T-cell (primary cell): ENCODE results near the gene TXNDC16. TPM values are rescaled to one million over a fixed set of nuclear protein-coding genes. Genes with fewer than 3 reads are reported as not detected.
A peak's percentile ranks its signal among the peaks of the same experiment; 100 is the strongest.

Source experiments
- ATAC-seq, 4 experiments: fragments of 200-7000 bp in 3 of 4; fragments of 150-1000 bp in 1 of 4; cut with Tn5 transposase; replicated peaks in 1 of 4; 1 replicate in 3 of 4; 2 replicates in 1 of 4; pipeline ENCODE4 v1.10.0; 2021; ENCODE audit warnings: moderate library complexity in 3 of 4, mild to moderate bottlenecking in 2 of 4, moderate number of reproducible peaks in 1 of 4
- CTCF ChIA-PET, 2 donors: fragments of 300-600 bp; sonication (Branson Sonifier 250); formaldehyde crosslinking; loops; one replicate each; lab custom pipeline; 2022; ENCODE audit warnings: antibody characterized with exemption in 2 of 2; lab: Charles Lee
- POLR2A ChIA-PET, 2 donors: fragments of 300-600 bp; sonication (Branson Sonifier 250); formaldehyde crosslinking; loops; one replicate each; lab custom pipeline; 2022; ENCODE audit warnings: antibody characterized with exemption in 2 of 2; lab: Charles Lee
- DNase-seq, 35 experiments: peaks; one replicate each; pipeline versions ENCODE4 v3.0.0 to v3.0.0-alpha.2; 2013 to 2023
- H3K27ac ChIP-seq: one replicate; pipeline ENCODE4 v1.5.1; 2013; ENCODE audit warnings: low read length
- H3K27me3 ChIP-seq, 2 experiments: replicated peaks in 1 of 2; 1 replicate in 1 of 2; 2 replicates in 1 of 2; pipeline versions ENCODE4 v1.6.1 to v1.7.0; 2013; ENCODE audit warnings: low read length in 1 of 2, mixed read lengths in 1 of 2; ENCODE audit not compliant: control insufficient read depth in 2 of 2, insufficient read depth in 2 of 2; ENCODE audit errors: extremely low read depth in 1 of 2
- H3K36me3 ChIP-seq, 2 donors: 1 replicate in 1 of 2; 2 replicates in 1 of 2; pipeline versions ENCODE4 v1.6.1 to v1.7.0; 2013; ENCODE audit warnings: low read length in 1 of 2; ENCODE audit not compliant: control insufficient read depth in 2 of 2, insufficient read depth in 1 of 2; ENCODE audit errors: extremely low read depth in 1 of 2
- H3K4me1 ChIP-seq, 2 experiments: 1 replicate in 1 of 2; 2 replicates in 1 of 2; pipeline versions ENCODE4 v1.6.1 to v1.7.0; 2013; ENCODE audit warnings: low read length in 2 of 2, mixed read lengths in 1 of 2; ENCODE audit not compliant: insufficient read depth in 2 of 2, control insufficient read depth in 1 of 2; ENCODE audit errors: extremely low read depth in 1 of 2
- H3K4me3 ChIP-seq, 2 donors: 1 replicate in 1 of 2; 2 replicates in 1 of 2; pipeline versions ENCODE4 v1.5.1 to v1.7.0; 2013; ENCODE audit warnings: mild to moderate bottlenecking in 2 of 2, low read length in 1 of 2, moderate library complexity in 1 of 2; ENCODE audit not compliant: control insufficient read depth in 1 of 2; ENCODE audit errors: extremely low read depth in 1 of 2
- H3K9me3 ChIP-seq: 2 replicates; pipeline ENCODE4 v1.7.0; 2013
- H3K27ac Mint-ChIP-seq, 2 donors: one replicate each; pipeline ENCODE4 v1.8.0; 2020 to 2021; ENCODE audit warnings: mild to moderate bottlenecking in 2 of 2, mixed read lengths in 2 of 2
- H3K27me3 Mint-ChIP-seq, 2 donors: one replicate each; pipeline ENCODE4 v1.8.0; 2021 to 2022; ENCODE audit warnings: mixed read lengths in 2 of 2
- H3K36me3 Mint-ChIP-seq: one replicate; pipeline ENCODE4 v1.8.0; 2021; ENCODE audit warnings: mixed read lengths
- H3K4me1 Mint-ChIP-seq, 3 donors: one replicate each; pipeline ENCODE4 v1.8.0; 2020 to 2022; ENCODE audit warnings: mixed read lengths in 3 of 3, mild to moderate bottlenecking in 1 of 3
- H3K4me3 Mint-ChIP-seq, 3 donors: one replicate each; pipeline ENCODE4 v1.8.0; 2020 to 2022; ENCODE audit warnings: mild to moderate bottlenecking in 3 of 3, mixed read lengths in 3 of 3, moderate library complexity in 3 of 3
- H3K9me3 Mint-ChIP-seq, 3 donors: one replicate each; pipeline ENCODE4 v1.8.0; 2020 to 2022; ENCODE audit warnings: mixed read lengths in 3 of 3
- WGBS: methylation state at CpG from one replicate; pipeline ENCODE4 v1.1.5; 2013; ENCODE audit warnings: missing lambda C conversion rate; ENCODE audit not compliant: insufficient coverage; 5-methylcytosine and 5-hydroxymethylcytosine counted together
- total RNA-seq, 35 experiments: library from RNA in 6 of 35; stranded (reverse) in 6 of 35; fragments of 120-200 nt in 1 of 35; gene quantifications; one replicate each; pipeline versions ENCODE4 v1.2.1 to v1.2.4 and lab custom pipeline; 2013 to 2026

TXNDC16 gene
- total RNA-seq, 5 donors from 2014 or later (not counting 1 experiment from before 2014, with no cell fraction given): 6.0 to 12.4 (median 9.0) TPM

GRCh38 chr14:52536269-52536668 lies 16.0 kb downstream of the TXNDC16 start:
- Histone ChIP-seq H3K27ac (no peak overlapping the region), H3K27me3 (no peaks in the 10 kb centered on the region), H3K4me3 (no peak overlapping the region), H3K4me1 (no peaks in the 10 kb centered on the region), H3K36me3 (peaks cover 9 to 32% of the 10 kb centered on the region in 2 donors), H3K9me3 (no peaks in the 10 kb centered on the region)
- no peak overlapping the region for H3K4me3 Mint-ChIP-seq
- H3K36me3 Mint-ChIP-seq: peaks cover 54% of the 10 kb centered on the region
- peaks cover 7 to 13% (median 8%) of the 10 kb centered on the region in 3 donors for H3K4me1 Mint-ChIP-seq
- no peak for ATAC-seq
- no CpG with 5 or more reads among the region's 3 CpGs for WGBS
- H3K27me3 Mint-ChIP-seq: no peaks in the 10 kb centered on the region
- no peak for DNase-seq
- ChIA-PET CTCF (interaction anchor here in 1 of 2 donors (0.7 kb wide), 1 partner anchor 132 kb away, joined by 3 read pairs; no protein-coding TSS in a partner anchor), POLR2A (interaction anchor here in 1 of 2 donors (0.6 kb wide), 2 partner anchors 16 to 631 kb away, joined by 3 read pairs; partner anchors contain the start of genes GPR137C and TXNDC16)
- no peak overlapping the region for H3K27ac Mint-ChIP-seq
- H3K9me3 Mint-ChIP-seq: no peaks in the 10 kb centered on the region

GRCh38 chr14:52531481-52531880 lies 20.8 kb downstream of the TXNDC16 start:
- Histone ChIP-seq H3K36me3 (peaks cover 9 to 19% of the 10 kb centered on the region in 2 donors), H3K27me3 (no peaks in the 10 kb centered on the region), H3K9me3 (no peaks in the 10 kb centered on the region), H3K4me3 (no peak overlapping the region), H3K4me1 (no peaks in the 10 kb centered on the region), H3K27ac (no peak overlapping the region)
- Mint-ChIP-seq H3K4me3 (no peak overlapping the region), H3K9me3 (no peaks in the 10 kb centered on the region), H3K4me1 (no peaks in the 10 kb centered on the region), H3K27me3 (no peaks in the 10 kb centered on the region), H3K36me3 (peaks cover 34% of the 10 kb centered on the region), H3K27ac (no peak overlapping the region)
- POLR2A ChIA-PET: no interaction called here
- ATAC-seq (peak in 1 of 4 experiments; percentile 42), DNase-seq (no peak)
- CTCF ChIA-PET: no interaction called here

GRCh38 chr14:52527052-52527451 lies 25.3 kb downstream of the TXNDC16 start:
- no peaks in the 10 kb centered on the region for H3K9me3 ChIP-seq
- Mint-ChIP-seq H3K36me3 (peaks cover 21% of the 10 kb centered on the region), H3K4me1 (no peaks in the 10 kb centered on the region), H3K4me3 (no peak overlapping the region), H3K9me3 (no peaks in the 10 kb centered on the region), H3K27me3 (no peaks in the 10 kb centered on the region), H3K27ac (no peak overlapping the region)
- ATAC-seq: no peak
- no peak overlapping the region for H3K27ac ChIP-seq
- DNase-seq: no peak
- ChIA-PET POLR2A (no interaction called here), CTCF (interaction anchor here in 1 of 2 donors (0.8 kb wide), 1 partner anchor 25 kb away, joined by 3 read pairs; the partner anchor contains the start of gene TXNDC16)
- H3K4me1 ChIP-seq: no peaks in the 10 kb centered on the region
- H3K27me3 ChIP-seq: no peaks in the 10 kb centered on the region
- H3K4me3 ChIP-seq: no peak overlapping the region
- 78% methylated on average over 1 of the region's 4 CpGs for WGBS
- H3K36me3 ChIP-seq: peaks cover 0 to 2% of the 10 kb centered on the region in 2 donors

- H3K27me3 ChIP-seq: no peaks in the 10 kb centered on the region
Observed at GRCh38 chr14:52522581-52523345, 29.5 kb downstream of the TXNDC16 start.

GRCh38 chr14:52522033-52522432 lies 30.3 kb downstream of the TXNDC16 start:
- H3K9me3 Mint-ChIP-seq: no peaks in the 10 kb centered on the region
- peaks cover 0 to under 1% of the 10 kb centered on the region in 2 donors for H3K36me3 ChIP-seq
- H3K27me3 ChIP-seq: no peaks in the 10 kb centered on the region
- ChIA-PET POLR2A (no interaction called here), CTCF (no interaction called here)
- WGBS: no CpG with 5 or more reads among the region's 1 CpG
- H3K4me1 Mint-ChIP-seq: no peaks in the 10 kb centered on the region
- H3K27me3 Mint-ChIP-seq: no peaks in the 10 kb centered on the region
- no peak for DNase-seq
- no peak overlapping the region for H3K27ac Mint-ChIP-seq
- H3K27ac ChIP-seq: no peak overlapping the region
- H3K36me3 Mint-ChIP-seq: peaks cover 21% of the 10 kb centered on the region
- no peaks in the 10 kb centered on the region for H3K4me1 ChIP-seq
- no peak overlapping the region for H3K4me3 Mint-ChIP-seq
- H3K4me3 ChIP-seq: no peak overlapping the region
- H3K9me3 ChIP-seq: no peaks in the 10 kb centered on the region
- no peak for ATAC-seq

More at GRCh38 chr14:52522581-52523345, 29.5 kb downstream of the TXNDC16 start:
- peaks cover 26% of the 10 kb centered on the region for H3K36me3 Mint-ChIP-seq
- Histone ChIP-seq H3K36me3 (peaks cover 0 to 2% of the 10 kb centered on the region in 2 donors), H3K4me1 (no peaks in the 10 kb centered on the region), H3K4me3 (no peak overlapping the region), H3K9me3 (no peaks in the 10 kb centered on the region), H3K27ac (no peak overlapping the region)
- no peaks in the 10 kb centered on the region for H3K4me1 Mint-ChIP-seq
- H3K27me3 Mint-ChIP-seq: no peaks in the 10 kb centered on the region
- CTCF ChIA-PET: interaction anchor here in 1 of 2 donors (0.6 kb wide), 1 partner anchor 320 kb away, joined by 6 read pairs; no protein-coding TSS in a partner anchor
- no peaks in the 10 kb centered on the region for H3K9me3 Mint-ChIP-seq
- POLR2A ChIA-PET: interaction anchor here in 1 of 2 donors (0.6 kb wide), 1 partner anchor 56 kb away, joined by 7 read pairs; no protein-coding TSS in a partner anchor
- no peak overlapping the region for H3K27ac Mint-ChIP-seq
- no peak overlapping the region for H3K4me3 Mint-ChIP-seq
- ATAC-seq (no peak), DNase-seq (no peak)

GRCh38 chr14:52514046-52514811 lies 38.1 kb downstream of the TXNDC16 start:
- no peaks in the 10 kb centered on the region for H3K27me3 ChIP-seq
- H3K4me1 Mint-ChIP-seq: no peaks in the 10 kb centered on the region
- CTCF ChIA-PET: interaction anchor here in 1 of 2 donors (0.9 kb wide), 1 partner anchor 263 kb away, joined by 6 read pairs; no protein-coding TSS in a partner anchor
- H3K36me3 Mint-ChIP-seq: peaks cover 2% of the 10 kb centered on the region
- H3K4me3 Mint-ChIP-seq: no peak overlapping the region
- no peak overlapping the region for H3K4me3 ChIP-seq
- no peak overlapping the region for H3K27ac Mint-ChIP-seq
- no peaks in the 10 kb centered on the region for H3K9me3 ChIP-seq
- no peaks in the 10 kb centered on the region for H3K4me1 ChIP-seq
- no peaks in the 10 kb centered on the region for H3K27me3 Mint-ChIP-seq
- POLR2A ChIA-PET: no interaction called here
- WGBS: 100% methylated on average over 1 of the region's 4 CpGs
- no peaks in the 10 kb centered on the region for H3K9me3 Mint-ChIP-seq
- no peak overlapping the region for H3K27ac ChIP-seq
- H3K36me3 ChIP-seq: no peaks in the 10 kb centered on the region
- ATAC-seq: no peak
- no peak for DNase-seq
